ENCODE results near the gene TXNL4A. TPM values are rescaled to one million over a fixed set of nuclear protein-coding genes. Genes with fewer than 3 reads are reported as not detected.
"Not testable (repeated sequence)": the region's sequence is repeated elsewhere in the genome, so short reads cannot be mapped to it uniquely, and the experiment has no call there.

TXNL4A gene
- total and polyA plus RNA-seq, 9 donors: 9.4 to 57.1 (median 42.3) TPM

DNA sequence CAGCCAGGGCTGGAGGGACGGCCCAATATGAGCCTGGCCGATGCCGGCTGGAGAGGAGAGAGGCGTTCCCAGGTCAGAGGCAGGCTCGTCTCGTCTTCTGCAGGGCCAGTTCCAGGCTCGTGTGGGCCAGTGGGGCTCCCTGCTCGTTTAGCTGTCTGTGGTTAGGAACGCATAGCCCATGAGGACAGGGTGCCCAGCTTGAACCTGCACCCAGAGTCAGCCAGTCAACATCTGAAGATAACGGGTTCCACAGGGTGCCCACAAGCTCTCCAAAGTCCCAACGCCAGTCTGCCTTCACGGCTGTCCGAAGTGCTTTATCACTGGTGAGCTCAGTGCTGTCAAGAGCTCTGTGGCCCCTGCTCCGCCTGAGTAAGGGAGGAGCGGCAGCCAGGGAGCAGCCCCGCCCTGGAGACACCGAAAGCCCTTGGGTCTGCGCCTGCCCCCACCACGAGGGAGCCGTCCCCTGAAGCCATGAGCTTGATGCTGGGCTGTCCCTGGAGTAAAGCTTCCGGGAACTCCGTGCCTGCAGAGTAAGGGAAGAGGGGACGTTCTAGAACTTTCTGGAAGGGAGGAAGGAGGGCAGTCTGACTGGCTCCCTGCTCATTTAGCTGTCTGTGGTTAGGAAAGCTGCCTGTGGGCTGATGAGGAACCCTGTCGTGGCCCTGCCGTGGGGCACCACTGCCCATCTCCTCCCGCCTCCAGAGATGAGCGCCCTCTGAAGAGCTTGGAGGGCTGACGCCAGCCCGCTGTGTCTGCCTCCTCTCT, 26.7 kb downstream of the TXNL4A start:
- no peak overlapping the region for H3K27ac ChIP-seq
- TF ChIP-seq, protein P1, sequence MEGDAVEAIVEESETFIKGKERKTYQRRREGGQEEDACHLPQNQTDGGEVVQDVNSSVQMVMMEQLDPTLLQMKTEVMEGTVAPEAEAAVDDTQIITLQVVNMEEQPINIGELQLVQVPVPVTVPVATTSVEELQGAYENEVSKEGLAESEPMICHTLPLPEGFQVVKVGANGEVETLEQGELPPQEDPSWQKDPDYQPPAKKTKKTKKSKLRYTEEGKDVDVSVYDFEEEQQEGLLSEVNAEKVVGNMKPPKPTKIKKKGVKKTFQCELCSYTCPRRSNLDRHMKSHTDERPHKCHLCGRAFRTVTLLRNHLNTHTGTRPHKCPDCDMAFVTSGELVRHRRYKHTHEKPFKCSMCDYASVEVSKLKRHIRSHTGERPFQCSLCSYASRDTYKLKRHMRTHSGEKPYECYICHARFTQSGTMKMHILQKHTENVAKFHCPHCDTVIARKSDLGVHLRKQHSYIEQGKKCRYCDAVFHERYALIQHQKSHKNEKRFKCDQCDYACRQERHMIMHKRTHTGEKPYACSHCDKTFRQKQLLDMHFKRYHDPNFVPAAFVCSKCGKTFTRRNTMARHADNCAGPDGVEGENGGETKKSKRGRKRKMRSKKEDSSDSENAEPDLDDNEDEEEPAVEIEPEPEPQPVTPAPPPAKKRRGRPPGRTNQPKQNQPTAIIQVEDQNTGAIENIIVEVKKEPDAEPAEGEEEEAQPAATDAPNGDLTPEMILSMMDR (IDR thresholded peaks at IDR 0.05): no peak
- no peak for TF ChIP-seq POLR2A (IDR thresholded peaks at IDR 0.05)
- TF ChIP-seq EP300 (IDR thresholded peaks at IDR 0.05): no peak
- H3K4me3 ChIP-seq: no peak overlapping the region
- no peaks in the 10 kb centered on the region for H3K27me3 ChIP-seq
- DNase-seq: peak in 2 of 5 donors; percentile 13 to 29
- intact Hi-C loops (cut with DNase I): no loop called here
- WGBS, 3 donors: 61 to 77% (median 68%) methylated on average over 27 to 29 of the region's 29 CpGs
- H3K36me3 ChIP-seq: no peaks in the 10 kb centered on the region
- H3K9me3 ChIP-seq: no peaks in the 10 kb centered on the region
- peaks cover 4% of the 10 kb centered on the region for H3K4me1 ChIP-seq (ENCODE audit: insufficient read depth)

DNA sequence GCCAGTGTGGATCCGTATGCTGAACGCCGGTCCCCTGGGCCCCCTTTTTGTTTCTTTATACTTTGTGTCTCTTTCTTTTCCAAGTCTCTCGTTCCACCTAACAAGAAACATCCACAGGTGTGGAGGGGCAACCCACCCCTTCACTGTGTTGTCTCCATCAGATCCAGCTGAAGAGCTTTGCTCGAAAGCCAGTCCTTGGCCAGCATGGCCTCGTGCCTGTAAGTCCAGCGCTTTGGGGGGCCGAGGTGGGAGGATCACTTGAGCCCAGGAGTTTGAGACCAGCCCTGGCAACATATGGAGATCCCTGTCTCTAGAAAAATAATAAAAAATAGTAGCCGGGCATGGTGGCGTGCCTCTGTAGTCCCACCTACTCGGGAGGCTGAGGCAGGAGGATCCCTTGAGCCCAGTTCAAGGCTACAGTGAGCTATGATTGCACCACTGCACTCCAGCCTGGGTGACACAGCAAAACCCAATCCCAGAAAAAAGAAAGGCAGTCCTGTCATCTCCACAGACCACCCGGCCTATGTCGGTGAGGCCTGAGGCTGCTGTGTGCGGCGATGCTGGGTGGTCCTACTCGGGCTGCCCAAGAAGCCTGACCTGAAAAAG, 27.3 kb downstream of the TXNL4A start:
- peak in 1 of 5 donors; percentile 22 for DNase-seq
- Histone ChIP-seq H3K27me3 (no peaks in the 10 kb centered on the region), H3K4me1 (ENCODE audit: insufficient read depth) (peaks cover 4% of the 10 kb centered on the region), H3K9me3 (no peaks in the 10 kb centered on the region), H3K27ac (no peak overlapping the region), H3K36me3 (no peaks in the 10 kb centered on the region), H3K4me3 (no peak overlapping the region)
- TF ChIP-seq, protein P1 (IDR thresholded peaks at IDR 0.05): no peak
- no peak for TF ChIP-seq EP300 (IDR thresholded peaks at IDR 0.05)
- TF ChIP-seq POLR2A (IDR thresholded peaks at IDR 0.05): no peak
- intact Hi-C loops (cut with DNase I): no loop called here
- 78 to 88% (median 82%) methylated on average over 16 of the region's 16 CpGs for WGBS, 3 donors

DNA sequence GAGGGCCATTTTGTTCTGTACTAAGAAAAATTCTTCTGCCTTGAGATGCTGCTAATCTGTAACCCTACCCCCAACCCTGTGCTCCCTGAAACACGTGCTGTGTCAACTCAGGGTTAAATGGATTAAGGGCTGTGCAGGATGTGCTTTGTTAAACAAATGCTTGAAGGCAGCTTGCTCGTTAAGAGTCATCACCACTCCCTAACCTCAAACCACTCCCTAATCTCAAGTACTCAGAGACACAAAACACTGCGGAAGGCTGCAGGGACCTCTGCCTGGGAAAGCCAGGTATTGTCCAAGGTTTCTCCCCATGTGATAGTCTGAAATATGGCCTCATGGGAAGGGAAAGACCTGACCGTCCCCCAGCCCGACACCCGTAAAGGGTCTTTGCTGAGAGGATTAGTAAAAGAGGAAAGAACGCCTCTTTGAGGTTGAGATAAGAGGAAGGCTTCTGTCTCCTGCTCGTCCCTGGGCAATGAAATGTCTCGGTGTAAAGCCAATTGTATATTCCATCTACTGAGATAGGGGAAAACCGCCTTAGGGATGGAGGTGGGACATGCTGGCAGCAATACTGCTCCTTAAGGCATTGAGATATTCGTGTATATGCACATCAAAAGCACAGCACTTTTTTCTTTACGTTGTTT, 28.1 kb downstream of the TXNL4A start:
- H3K36me3 ChIP-seq; H3K9me3 ChIP-seq; intact Hi-C loops (cut with DNase I); H3K4me3 ChIP-seq; H3K4me1 ChIP-seq (ENCODE audit: insufficient read depth); DNase-seq; H3K27me3 ChIP-seq; H3K27ac ChIP-seq: not testable (repeated sequence)
- 12 to 18% (median 14%) methylated on average over 12 of the region's 12 CpGs for WGBS, 3 donors

DNA sequence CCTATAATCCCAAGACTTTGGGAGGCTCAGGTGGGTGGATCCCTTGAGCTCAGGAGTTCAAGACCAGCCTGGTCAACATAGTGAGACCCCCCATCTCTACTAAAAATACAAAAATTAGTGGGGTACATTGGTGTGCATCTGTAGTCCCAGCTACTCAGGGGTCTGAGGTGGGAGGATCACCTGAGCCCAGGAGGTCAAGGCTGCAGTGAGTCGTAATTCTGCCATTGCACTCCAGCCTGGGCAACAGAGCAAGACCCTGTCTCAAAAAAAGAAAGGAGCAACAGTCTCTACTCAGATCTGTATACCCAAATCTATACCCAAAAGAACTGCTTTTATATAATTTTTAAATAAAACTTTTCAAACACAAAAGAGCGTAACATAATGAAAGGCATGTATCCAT, 29.4 kb downstream of the TXNL4A start:
- no peaks in the 10 kb centered on the region for H3K36me3 ChIP-seq
- intact Hi-C loops (cut with DNase I): no loop called here
- H3K9me3 ChIP-seq: no peaks in the 10 kb centered on the region
- no peak overlapping the region for H3K4me3 ChIP-seq
- no peaks in the 10 kb centered on the region for H3K4me1 ChIP-seq (ENCODE audit: insufficient read depth)
- H3K27me3 ChIP-seq: no peaks in the 10 kb centered on the region
- H3K27ac ChIP-seq: no peak overlapping the region
- no peak for TF ChIP-seq EP300 (IDR thresholded peaks at IDR 0.05)
- TF ChIP-seq POLR2A (IDR thresholded peaks at IDR 0.05): no peak
- TF ChIP-seq, protein P1 (IDR thresholded peaks at IDR 0.05): no peak
- WGBS, 3 donors: 92 to 100% (median 95%) methylated on average over 2 of the region's 2 CpGs
- no peak for DNase-seq

Measured in ovary (tissue), 9 donors.